Amygdala (tissue), 56 donors: ENCODE results near the gene CFB.
"Not testable (repeated sequence)": the region's sequence is repeated elsewhere in the genome, so short reads cannot be mapped to it uniquely, and the experiment has no call there.

Source experiments
- DNase-seq, 56 donors: peaks; one replicate each; lab custom pipeline; 2025; lab: John Stamatoyannopoulos, UW

The CFB gene

GRCh38 chr6:31945507-31946369 lies at the start of gene CFB:
Gene CFB (plus strand): TSS chr6:31946095. CDS start chr6:31946222, 127 bp downstream.
- DNase-seq = no peak

DNA sequence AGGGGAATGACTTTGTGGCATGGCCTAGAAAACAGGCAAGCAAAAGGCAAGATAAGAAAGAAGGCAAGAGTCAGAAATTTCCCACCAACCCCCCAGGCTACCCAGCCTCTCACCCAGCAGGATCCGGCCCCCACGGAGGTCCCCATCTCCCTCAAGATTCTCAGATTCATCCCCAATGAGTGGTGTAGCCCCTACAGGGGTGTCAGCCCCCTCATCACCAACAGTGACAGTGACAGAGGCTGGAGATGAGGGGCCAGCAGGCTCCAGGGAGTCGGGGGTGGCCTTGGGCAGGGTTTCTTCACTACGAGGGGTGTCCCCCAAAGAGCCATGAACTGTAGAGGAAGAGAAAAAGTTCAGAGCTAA lies 49.4 kb upstream of the CFB start:
- DNase-seq = no peak

DNA sequence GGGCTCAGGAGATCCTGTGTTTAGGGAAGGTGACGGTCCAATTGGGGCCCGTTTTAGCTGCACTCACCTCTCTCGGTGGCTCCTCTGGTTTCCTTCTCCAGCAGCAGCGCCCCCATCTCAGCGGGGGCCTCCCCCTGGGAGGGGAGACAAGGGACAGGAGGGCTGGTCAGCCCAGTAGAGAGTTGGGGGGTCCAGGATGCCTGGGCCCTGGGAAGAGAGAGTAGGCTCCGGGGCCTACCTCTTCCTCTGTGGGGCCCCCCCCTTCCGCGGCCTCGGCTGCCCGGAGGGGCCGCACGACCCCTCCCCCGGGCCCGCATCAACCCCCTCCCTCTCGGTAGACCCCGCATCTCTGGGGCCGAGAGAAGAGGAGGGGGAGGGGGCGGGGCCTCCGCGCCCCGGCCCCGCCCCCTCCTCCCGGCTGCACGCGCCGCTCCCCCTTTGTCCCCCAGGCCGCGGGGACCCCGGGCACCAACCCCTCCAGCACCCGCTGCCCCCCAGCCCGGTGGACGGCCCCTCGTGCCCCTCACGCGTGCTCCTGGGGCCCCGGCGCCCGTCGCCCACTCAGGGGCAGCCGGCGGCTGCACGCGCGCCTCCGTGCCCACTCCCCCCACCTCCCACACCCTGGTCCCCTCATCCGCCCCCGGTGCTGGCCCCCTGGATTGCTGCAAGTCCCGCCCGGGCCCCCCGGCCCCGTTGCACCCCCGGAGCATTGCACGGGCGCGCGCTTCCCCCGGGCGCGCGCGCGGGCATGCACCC lies 48.9 kb upstream of the CFB start:
- DNase-seq = peak in 3 of 56 donors; percentile 41 to 74 (median 63)

- peak; percentile 40 to 91 (median 80) for DNase-seq
Observed at GRCh38 chr6:31897612-31898382, 48.1 kb upstream of the CFB start, which contains the start of gene EHMT2. Gene EHMT2 (minus strand): TSS chr6:31897698. CDS start chr6:31897677, 21 bp downstream.

DNA sequence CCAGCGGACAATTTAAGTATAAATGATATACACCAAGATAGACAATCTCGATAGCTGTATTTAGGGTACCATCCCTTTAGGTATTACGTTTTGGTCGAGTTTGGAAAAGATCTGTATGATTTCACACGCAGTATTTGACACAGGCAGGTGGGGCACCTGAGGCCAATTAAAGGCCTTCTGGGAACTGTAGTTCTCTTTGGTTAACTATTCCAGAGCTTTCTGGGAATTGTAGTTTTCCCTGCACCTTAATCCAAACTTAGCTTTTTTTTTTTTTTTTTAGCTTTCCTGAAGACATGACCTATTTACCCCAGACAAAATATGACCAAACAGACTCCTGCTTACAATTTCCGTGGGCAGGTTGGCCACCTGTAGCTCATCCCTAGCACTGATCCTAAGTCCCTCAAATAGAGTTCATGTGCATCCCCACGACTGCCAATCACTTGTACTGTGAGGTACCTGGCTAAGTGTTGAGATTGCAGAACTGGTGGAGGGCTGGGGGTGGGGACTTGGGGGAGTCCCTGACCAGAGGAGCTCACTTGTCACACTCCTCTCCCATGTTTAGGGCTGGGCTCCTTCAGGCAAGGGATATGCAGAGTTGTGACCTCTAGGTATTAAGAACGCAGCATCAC lies 47.4 kb upstream of the CFB start:
- DNase-seq = peak in 9 of 56 donors; percentile 16 to 57 (median 38)

GRCh38 chr6:31899215-31899614 lies 46.7 kb upstream of the CFB start:
- no peak for DNase-seq

DNA sequence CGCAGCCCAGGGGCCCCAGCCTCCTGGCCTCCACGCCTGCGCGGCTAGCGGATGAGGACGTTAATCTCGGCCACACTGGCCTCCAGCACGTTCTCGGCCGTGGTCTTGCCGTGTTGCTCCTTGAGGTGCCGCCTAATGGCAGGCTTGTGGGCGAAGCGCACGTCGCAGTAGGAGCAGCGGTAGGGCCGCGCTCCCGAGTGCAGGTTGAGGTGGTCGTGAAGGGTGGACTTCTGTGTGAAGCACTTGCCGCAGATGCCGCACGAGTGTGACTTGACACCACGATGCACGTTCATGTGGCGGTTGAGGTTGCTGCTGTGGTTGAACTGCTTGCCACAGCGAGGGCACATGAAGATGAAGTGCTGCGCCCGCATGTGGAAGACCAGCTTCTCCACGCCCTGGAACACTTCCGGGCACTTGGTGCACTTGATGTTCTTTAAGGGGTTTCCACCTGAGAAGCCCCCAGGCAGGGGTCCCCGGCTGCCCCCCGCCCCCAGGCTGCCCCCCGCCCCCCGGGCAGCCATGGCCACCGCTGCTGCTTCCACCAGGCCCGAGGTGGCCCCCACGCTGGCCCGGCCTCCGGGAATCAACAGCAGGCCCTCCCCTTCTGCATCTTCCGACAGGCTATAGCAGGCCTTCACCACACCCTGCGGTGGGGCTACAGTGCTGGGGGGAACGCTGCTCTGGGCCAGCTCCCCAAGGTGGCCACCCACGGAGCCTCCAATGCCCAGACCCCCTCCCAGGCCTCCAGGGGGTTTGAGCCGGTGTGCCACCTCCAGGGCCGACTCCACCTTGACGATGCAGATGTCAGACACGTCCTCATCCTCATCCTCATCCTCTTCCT lies 45.8 kb upstream of the CFB start:
- DNase-seq = no peak

- peak in 11 of 56 donors; percentile 16 to 65 (median 50) for DNase-seq
Observed at GRCh38 chr6:31900917-31901414, 44.9 kb upstream of the CFB start.

GRCh38 chr6:31901415-31901952 lies 44.4 kb upstream of the CFB start:
- DNase-seq = peak in 40 of 56 donors; percentile 13 to 84 (median 62)

DNA sequence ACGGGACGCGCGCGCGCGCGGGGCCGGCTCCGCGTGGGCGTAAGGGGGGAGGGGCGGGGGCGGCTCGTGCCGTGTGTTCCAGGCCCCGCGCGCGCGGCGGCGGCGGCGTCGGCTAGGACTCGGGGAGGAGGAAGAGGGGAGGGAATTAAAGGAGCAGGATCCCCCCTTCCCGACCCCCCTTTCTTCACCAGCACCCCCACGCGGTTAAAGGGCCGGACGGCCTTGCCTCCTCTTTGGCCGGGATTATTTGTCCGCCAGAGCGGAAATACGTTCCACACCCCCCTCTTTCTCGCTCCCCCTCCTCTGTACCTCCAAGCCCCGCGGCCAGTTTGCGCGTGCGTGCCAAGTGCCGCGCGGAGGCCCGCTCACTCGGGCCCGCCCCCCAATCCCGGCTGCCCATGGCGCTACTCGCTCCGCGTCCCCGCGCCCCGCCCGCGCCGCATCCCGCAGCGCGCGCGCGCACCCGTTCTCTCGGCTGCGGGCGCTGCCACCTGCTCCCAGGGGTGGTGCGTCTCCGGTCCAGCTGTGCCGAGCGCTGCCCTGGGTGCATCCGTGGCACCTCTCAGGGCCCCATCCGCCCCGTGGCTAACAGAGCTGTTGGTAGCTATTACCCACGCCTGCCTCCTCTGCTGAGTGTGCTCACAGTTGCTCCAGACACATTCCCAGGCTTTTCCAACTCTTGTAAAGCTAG lies 43.8 kb upstream of the CFB start, which contains the start of gene ZBTB12:
Gene ZBTB12 (minus strand): TSS at position 134 of the 691 bp plus-strand sequence. CDS start 781 bp downstream, outside the sequence.
- peak; percentile 73 to 97 (median 92) for DNase-seq

- DNase-seq = no peak
Observed at GRCh38 chr6:31903957-31904356, 41.9 kb upstream of the CFB start.

- DNase-seq = no peak
Observed at GRCh38 chr6:31905041-31905440, 40.9 kb upstream of the CFB start.

DNA sequence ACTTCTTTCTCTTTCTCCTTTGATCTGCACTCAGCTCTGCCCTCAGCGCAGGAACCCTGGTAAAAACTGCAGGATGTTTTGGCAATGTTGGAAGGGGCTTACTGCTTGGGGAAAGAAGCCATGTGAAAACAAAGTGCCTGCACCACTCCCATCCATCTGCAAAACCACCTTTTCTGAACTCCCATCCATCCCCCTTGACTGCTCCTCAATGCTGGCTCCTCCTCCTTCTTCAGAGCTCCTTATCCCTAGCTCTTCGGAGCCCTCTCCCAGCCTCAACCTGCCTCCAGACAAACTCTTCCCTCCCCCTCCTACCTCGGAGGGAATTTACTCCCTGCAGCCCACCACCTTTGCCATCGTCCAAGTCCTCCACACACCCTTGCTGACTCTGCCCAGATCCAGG lies 39.8 kb upstream of the CFB start:
- no peak for DNase-seq

GRCh38 chr6:31906727-31907126 lies 39.2 kb upstream of the CFB start:
- DNase-seq = not testable (repeated sequence)

GRCh38 chr6:31907158-31907813 lies 38.6 kb upstream of the CFB start:
- DNase-seq = no peak

DNA sequence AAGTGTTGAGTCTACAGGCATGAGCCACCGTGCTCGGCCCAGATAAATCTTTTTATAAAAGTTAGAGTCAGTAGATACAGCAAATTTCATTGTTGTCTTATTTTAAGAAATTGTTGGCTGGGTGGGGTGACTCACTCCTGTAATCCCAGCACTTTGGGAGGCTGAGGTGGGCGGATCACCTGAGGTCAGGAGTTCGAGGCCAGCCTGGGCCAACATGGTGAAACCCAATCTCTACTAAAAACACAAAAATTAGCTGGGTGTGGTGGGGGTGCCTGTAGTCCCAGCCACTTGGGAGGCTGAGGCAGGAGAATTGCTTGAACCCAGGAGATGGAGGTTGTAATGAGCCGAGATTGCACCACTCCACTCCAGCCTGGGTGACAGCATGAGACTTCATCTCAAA lies 37.6 kb upstream of the CFB start:
- DNase-seq = not testable (repeated sequence)

DNA sequence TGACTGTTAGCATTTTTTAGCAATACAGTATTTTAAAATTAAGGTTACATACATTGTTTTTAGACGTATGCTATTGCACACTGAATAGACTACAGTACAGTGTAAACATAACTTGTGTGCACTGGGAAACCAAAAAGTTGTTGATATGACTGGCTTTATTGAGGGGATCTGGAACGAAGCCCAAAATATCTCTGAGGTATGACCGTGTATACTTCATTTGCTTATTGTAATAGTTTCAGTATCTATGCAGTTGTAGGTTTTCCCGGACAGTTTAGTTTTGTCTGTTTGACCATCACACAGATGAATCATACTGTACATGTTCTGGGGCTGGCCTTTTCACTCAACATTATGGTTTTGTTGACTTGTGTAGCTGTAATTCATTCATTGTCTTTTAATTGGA lies 37.1 kb upstream of the CFB start:
- no peak for DNase-seq

DNA sequence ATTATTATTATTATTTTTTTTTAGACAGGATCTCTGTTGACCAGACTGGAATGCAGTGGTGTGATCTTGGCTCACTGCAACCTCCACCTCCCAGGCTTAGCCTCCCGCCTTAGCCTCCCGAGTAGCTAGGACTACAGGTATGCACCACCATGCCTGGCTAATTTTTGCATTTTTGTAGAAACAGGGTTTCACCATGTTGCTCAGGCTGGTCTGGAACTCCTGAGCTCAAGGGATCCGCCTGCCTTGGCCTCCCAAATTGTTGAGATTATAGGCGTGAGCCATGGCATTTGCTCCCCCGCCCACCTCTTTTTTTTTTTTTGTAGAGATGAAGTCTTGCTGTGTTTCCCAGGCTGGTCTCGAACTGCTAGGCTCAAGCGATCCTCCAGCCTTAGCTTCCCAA lies 36.6 kb upstream of the CFB start:
- not testable (repeated sequence) for DNase-seq
